K562 (cell line): ENCODE data around the gene TBCCD1. TPM values are rescaled to one million over a fixed set of nuclear protein-coding genes. Genes with fewer than 3 reads are reported as not detected.

Source experiments
- CBFB ChIP-seq: sonication (generic); formaldehyde crosslinking; IDR thresholded peaks from 2 replicates; pipeline ENCODE4 v1.4.0; 2020; ENCODE audit warnings: mild to moderate bottlenecking, missing genetic modification reagents
- KAT7 ChIP-seq: sonication (generic); formaldehyde crosslinking; IDR thresholded peaks from 2 replicates; pipeline ENCODE4 v1.8.0; 2022; ENCODE audit warnings: missing genetic modification reagents, mild to moderate bottlenecking, borderline replicate concordance
- MEF2D ChIP-seq: conservative IDR thresholded peaks from 2 replicates; pipeline ENCODE4 v1.6.1; 2016; ENCODE audit warnings: low read depth, missing genetic modification characterization, missing compliant biosample characterization
- OTX1 ChIP-seq: fragments of 450-650 bp; formaldehyde crosslinking; IDR thresholded peaks from 2 replicates; pipeline ENCODE4 v1.4.0; 2022; ENCODE audit warnings: mild to moderate bottlenecking
- PHB ChIP-seq: fragments of 250-450 bp; sonication (Bioruptor Pico); IDR thresholded peaks from 2 replicates; pipeline ENCODE4 v1.5.0; 2021
- TAF9B ChIP-seq: fragments of 450-650 bp; IDR thresholded peaks from 2 replicates; pipeline ENCODE4 v1.6.1; 2018; ENCODE audit warnings: mild to moderate bottlenecking; ENCODE audit not compliant: partially characterized antibody
- TGIF2 ChIP-seq: sonication (generic); formaldehyde crosslinking; IDR thresholded peaks from 2 replicates; pipeline ENCODE4 v1.8.1; 2022; ENCODE audit warnings: mild to moderate bottlenecking, missing genetic modification reagents, moderate library complexity
- ZNF239 ChIP-seq: fragments of 250-450 bp; sonication (Bioruptor Pico); IDR thresholded peaks from 2 replicates; pipeline ENCODE4 v1.4.0; 2020; ENCODE audit warnings: mild to moderate bottlenecking
- ZNF668 ChIP-seq: fragments of 250-450 bp; sonication (Bioruptor Pico); IDR thresholded peaks from 2 replicates; pipeline ENCODE4 v1.8.0; 2022; ENCODE audit warnings: mild to moderate bottlenecking, inconsistent platforms
- polyA plus RNA-seq, 8 experiments: library from polyadenylated mRNA; depleted of rRNA in 4 of 8; stranded (reverse) in 5 of 8; unstranded in 3 of 8; fragments of >200 nt; fragmentation: Nextera tagmentation in 2 of 8; fragmentation: Illumina TruSeq in 1 of 8; extraction: Ambion mirVana in 2 of 8; extraction: Trizol in 1 of 8; gene quantifications; 2 replicates each; pipeline versions ENCODE4 v1.2.1 to v1.2.3, GENCODE V29; 2011 to 2014; ENCODE audit warnings: inconsistent platforms in 1 of 8, missing spikeins in 1 of 8
- total RNA-seq, 7 experiments: library from RNA; depleted of rRNA in 6 of 7; stranded (reverse); fragments of >200 nt in 6 of 7; fragmentation: Illumina TruSeq in 2 of 7; extraction: Trizol in 2 of 7; gene quantifications; 2 replicates each; pipeline versions ENCODE4 v1.2.1 to v1.2.3, GENCODE V29; 2011 to 2021; ENCODE audit warnings: low replicate concordance in 1 of 7
- TF ChIP-seq, protein P1 (sequence below): fragments of 200-400 bp; formaldehyde crosslinking; IDR thresholded peaks from 2 replicates; pipeline ENCODE4 v1.6.1; 2017; ENCODE audit warnings: mild to moderate bottlenecking, low read depth, low read length, moderate library complexity
- TF ChIP-seq, protein P2 (sequence below), 2 experiments: fragments of 450-650 bp in 1 of 2; sonication (generic) in 1 of 2; formaldehyde crosslinking in 1 of 2; IDR thresholded peaks; 2 replicates each; pipeline versions ENCODE4 v1.7.1 to v1.9.0; 2016 to 2022; ENCODE audit warnings: inconsistent platforms in 1 of 2, mild to moderate bottlenecking in 1 of 2, missing genetic modification reagents in 1 of 2
- TF ChIP-seq, protein P3 (sequence below): fragments of 450-650 bp; IDR thresholded peaks from 2 replicates; pipeline ENCODE4 v1.6.1; 2017; ENCODE audit warnings: mild to moderate bottlenecking, moderate library complexity
- TF ChIP-seq, protein P4 (sequence below): fragments of 450-650 bp; formaldehyde crosslinking; IDR thresholded peaks from 2 replicates; pipeline ENCODE4 v1.4.0; 2020; ENCODE audit warnings: mild to moderate bottlenecking, moderate library complexity

The TBCCD1 gene
- total and polyA plus RNA-seq, 9 of the 15 experiments (the other 6 are each of a cell fraction or from before 2014, with no cell fraction given) = 17.7 to 31.1 (median 21.2) TPM

GRCh38 chr3:186596568-186597287 is 29.6 kb upstream of the TBCCD1 start (continued):
- TF ChIP-seq, protein P1, sequence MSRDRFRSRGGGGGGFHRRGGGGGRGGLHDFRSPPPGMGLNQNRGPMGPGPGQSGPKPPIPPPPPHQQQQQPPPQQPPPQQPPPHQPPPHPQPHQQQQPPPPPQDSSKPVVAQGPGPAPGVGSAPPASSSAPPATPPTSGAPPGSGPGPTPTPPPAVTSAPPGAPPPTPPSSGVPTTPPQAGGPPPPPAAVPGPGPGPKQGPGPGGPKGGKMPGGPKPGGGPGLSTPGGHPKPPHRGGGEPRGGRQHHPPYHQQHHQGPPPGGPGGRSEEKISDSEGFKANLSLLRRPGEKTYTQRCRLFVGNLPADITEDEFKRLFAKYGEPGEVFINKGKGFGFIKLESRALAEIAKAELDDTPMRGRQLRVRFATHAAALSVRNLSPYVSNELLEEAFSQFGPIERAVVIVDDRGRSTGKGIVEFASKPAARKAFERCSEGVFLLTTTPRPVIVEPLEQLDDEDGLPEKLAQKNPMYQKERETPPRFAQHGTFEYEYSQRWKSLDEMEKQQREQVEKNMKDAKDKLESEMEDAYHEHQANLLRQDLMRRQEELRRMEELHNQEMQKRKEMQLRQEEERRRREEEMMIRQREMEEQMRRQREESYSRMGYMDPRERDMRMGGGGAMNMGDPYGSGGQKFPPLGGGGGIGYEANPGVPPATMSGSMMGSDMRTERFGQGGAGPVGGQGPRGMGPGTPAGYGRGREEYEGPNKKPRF = no peak
- TF ChIP-seq PHB (CRISPR knock-in tag) = no peak
- 0 out of 2 replicates have a peak, but pooled peaks have one; percentile 23 for TF ChIP-seq MEF2D (tag)
- TF ChIP-seq, protein P2, sequence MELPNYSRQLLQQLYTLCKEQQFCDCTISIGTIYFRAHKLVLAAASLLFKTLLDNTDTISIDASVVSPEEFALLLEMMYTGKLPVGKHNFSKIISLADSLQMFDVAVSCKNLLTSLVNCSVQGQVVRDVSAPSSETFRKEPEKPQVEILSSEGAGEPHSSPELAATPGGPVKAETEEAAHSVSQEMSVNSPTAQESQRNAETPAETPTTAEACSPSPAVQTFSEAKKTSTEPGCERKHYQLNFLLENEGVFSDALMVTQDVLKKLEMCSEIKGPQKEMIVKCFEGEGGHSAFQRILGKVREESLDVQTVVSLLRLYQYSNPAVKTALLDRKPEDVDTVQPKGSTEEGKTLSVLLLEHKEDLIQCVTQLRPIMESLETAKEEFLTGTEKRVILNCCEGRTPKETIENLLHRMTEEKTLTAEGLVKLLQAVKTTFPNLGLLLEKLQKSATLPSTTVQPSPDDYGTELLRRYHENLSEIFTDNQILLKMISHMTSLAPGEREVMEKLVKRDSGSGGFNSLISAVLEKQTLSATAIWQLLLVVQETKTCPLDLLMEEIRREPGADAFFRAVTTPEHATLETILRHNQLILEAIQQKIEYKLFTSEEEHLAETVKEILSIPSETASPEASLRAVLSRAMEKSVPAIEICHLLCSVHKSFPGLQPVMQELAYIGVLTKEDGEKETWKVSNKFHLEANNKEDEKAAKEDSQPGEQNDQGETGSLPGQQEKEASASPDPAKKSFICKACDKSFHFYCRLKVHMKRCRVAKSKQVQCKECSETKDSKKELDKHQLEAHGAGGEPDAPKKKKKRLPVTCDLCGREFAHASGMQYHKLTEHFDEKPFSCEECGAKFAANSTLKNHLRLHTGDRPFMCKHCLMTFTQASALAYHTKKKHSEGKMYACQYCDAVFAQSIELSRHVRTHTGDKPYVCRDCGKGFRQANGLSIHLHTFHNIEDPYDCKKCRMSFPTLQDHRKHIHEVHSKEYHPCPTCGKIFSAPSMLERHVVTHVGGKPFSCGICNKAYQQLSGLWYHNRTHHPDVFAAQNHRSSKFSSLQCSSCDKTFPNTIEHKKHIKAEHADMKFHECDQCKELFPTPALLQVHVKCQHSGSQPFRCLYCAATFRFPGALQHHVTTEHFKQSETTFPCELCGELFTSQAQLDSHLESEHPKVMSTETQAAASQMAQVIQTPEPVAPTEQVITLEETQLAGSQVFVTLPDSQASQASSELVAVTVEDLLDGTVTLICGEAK (IDR thresholded peaks at IDR 0.05) = peak; percentile 65; the same call in 1 of the 2 replicates
- TF ChIP-seq, protein P2 (CRISPR knock-in tag; IDR thresholded peaks at IDR 0.05) = no peak
- TF ChIP-seq, protein P3, sequence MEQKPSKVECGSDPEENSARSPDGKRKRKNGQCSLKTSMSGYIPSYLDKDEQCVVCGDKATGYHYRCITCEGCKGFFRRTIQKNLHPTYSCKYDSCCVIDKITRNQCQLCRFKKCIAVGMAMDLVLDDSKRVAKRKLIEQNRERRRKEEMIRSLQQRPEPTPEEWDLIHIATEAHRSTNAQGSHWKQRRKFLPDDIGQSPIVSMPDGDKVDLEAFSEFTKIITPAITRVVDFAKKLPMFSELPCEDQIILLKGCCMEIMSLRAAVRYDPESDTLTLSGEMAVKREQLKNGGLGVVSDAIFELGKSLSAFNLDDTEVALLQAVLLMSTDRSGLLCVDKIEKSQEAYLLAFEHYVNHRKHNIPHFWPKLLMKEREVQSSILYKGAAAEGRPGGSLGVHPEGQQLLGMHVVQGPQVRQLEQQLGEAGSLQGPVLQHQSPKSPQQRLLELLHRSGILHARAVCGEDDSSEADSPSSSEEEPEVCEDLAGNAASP = no peak
- TF ChIP-seq TGIF2 (CRISPR knock-in tag) = no peak
- TF ChIP-seq KAT7 = no peak
- peak; percentile 15; the same call in 1 of the 2 replicates for TF ChIP-seq ZNF239
- TF ChIP-seq CBFB (CRISPR knock-in tag) = no peak
- TF ChIP-seq OTX1 = no peak
- no peak for TF ChIP-seq ZNF668 (CRISPR knock-in tag)
- TF ChIP-seq, protein P4, sequence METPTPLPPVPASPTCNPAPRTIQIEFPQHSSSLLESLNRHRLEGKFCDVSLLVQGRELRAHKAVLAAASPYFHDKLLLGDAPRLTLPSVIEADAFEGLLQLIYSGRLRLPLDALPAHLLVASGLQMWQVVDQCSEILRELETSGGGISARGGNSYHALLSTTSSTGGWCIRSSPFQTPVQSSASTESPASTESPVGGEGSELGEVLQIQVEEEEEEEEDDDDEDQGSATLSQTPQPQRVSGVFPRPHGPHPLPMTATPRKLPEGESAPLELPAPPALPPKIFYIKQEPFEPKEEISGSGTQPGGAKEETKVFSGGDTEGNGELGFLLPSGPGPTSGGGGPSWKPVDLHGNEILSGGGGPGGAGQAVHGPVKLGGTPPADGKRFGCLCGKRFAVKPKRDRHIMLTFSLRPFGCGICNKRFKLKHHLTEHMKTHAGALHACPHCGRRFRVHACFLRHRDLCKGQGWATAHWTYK (CRISPR knock-in tag) = no peak
- no peak for TF ChIP-seq TAF9B
